ENCODE measurements around the gene AURKA.
A peak's percentile ranks its signal among the peaks of the same experiment; 100 is the strongest.
"Not testable (repeated sequence)": the region's sequence is repeated elsewhere in the genome, so short reads cannot be mapped to it uniquely, and the experiment has no call there.

AURKA gene

DNA sequence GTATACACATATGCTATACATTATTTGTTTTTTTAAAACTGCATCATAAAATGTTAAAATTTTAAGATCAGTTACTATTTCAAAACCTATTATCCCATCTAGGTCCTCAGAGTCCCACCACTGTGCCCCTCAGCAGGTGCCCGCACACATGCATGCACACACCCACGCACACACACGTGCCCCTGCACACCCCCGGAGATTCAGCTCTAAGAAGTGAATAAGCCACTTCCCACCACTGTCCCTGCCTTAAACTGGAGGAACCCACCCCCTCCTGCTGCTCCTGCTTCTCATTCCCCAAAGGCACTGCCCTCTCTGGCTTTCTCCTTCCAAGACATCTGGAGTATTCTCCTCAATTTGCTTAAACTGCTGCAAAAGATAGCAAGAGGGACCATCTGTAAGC is 38.7 kb downstream of the AURKA start:
- Mint-ChIP-seq H3K4me3 (no peak overlapping the region), H3K9me3 (no peaks in the 10 kb centered on the region), H3K27ac (no peak overlapping the region), H3K27me3 (peaks cover 13% of the 10 kb centered on the region), H3K4me1 (ENCODE audit: low read depth) (no peaks in the 10 kb centered on the region), H3K36me3 (ENCODE audit: low read depth) (no peaks in the 10 kb centered on the region)
- intact Hi-C loops (cut with micrococcal nuclease) = no loop called here

DNA sequence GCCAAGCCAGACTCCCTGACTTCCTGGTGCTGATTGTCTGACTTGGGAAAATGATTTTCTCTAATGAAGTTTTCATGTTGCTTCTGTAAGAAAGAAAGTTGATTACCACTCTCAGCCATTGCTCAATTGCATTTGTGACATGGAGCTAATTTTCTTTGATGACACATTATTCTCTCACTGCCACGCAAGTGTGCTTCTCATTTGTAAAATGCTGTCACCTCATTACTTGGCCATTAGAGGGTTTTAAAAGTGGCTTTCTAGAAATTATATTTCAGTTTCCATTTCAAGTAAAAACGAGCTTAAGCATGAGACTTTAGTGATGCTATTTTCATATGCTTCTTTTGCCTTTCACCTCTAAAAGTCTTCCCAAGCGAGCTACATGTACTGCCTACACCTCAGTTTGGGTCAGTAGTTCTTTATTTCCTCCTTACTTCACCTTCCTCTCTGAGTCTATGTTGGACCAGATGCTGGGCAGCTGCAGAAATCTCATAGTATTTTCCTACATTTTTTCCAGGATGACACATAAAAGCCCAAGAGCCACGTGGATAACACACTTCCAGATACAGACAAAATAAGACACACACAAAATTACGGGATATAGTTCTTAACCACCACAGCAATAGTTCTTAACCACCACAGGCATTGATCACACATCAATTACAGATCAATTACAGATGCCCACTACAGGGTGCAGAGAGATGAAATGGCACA is 39.5 kb downstream of the AURKA start:
- Mint-ChIP-seq H3K9me3 (no peaks in the 10 kb centered on the region), H3K4me1 (ENCODE audit: low read depth) (no peaks in the 10 kb centered on the region), H3K36me3 (ENCODE audit: low read depth) (no peaks in the 10 kb centered on the region), H3K4me3 (no peak overlapping the region), H3K27me3 (peaks cover 16% of the 10 kb centered on the region), H3K27ac (no peak overlapping the region)
- intact Hi-C loops (cut with micrococcal nuclease) = no loop called here

DNA sequence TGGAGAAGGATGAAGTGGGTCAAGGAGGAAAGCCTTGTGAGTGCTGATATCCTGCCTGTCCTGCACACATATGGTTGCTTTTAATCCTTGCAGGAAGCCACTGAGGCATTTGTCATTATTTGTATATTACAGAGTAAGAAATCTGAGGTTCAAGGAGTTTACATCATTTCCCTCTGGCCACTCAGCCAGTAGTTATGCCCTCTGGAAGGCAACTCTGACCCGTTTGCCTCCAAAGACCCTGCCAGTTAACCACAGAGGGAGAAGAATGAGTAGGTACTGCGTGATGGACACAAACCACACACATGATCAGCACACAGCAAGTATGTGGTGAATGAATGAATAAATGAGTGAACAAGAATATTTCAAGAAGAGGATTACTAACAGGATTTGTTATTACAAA is 41.2 kb downstream of the AURKA start:
- no peaks in the 10 kb centered on the region for H3K4me1 Mint-ChIP-seq (ENCODE audit: low read depth)
- H3K9me3 Mint-ChIP-seq = no peaks in the 10 kb centered on the region
- intact Hi-C loops (cut with micrococcal nuclease) = no loop called here
- no peak overlapping the region for H3K4me3 Mint-ChIP-seq
- peaks cover 22% of the 10 kb centered on the region for H3K27me3 Mint-ChIP-seq
- H3K27ac Mint-ChIP-seq = no peak overlapping the region
- H3K36me3 Mint-ChIP-seq (ENCODE audit: low read depth) = no peaks in the 10 kb centered on the region

DNA sequence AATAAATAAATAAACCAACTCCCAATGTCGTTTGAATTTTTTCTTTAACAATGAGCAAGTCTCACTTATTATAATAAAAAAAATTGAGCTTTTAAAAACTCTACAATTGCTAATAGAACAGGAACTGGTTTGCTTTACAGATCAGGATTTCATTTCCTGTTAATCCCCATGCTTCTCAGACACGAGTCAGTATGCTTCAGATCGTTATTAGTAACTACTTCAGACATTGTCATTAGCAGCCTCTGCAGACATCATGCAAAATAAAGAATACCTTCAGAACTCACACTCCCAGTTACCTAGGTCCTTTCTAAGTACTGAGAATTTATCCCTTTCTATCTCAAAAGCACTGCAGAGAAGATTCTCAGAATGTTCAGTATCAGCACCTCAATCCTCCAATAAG is 43.3 kb downstream of the AURKA start:
- no peaks in the 10 kb centered on the region for H3K36me3 Mint-ChIP-seq (ENCODE audit: low read depth)
- no peak overlapping the region for H3K4me3 Mint-ChIP-seq
- peaks cover 6% of the 10 kb centered on the region for H3K4me1 Mint-ChIP-seq (ENCODE audit: low read depth)
- intact Hi-C loops (cut with micrococcal nuclease) = no loop called here
- no peaks in the 10 kb centered on the region for H3K9me3 Mint-ChIP-seq
- no peak overlapping the region for H3K27ac Mint-ChIP-seq
- H3K27me3 Mint-ChIP-seq = peaks cover 42% of the 10 kb centered on the region

DNA sequence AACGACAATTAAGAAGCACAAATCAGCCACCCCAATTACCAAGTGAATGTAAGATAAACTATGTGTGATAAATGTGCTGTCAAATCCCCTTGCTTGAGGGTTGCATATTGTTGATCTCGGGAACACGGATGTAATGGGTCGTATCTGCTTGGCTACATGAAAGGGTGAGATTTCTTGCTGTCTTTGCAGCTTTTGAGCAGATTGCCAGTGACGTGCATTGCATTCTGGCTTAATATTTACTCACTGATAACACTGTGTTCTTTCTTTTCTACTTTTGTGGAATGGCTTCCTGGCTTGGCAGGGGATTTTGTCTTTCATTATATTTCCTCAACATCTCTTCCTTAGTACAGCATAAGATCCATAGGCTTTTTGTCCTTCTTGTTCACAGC is 43.7 kb downstream of the AURKA start:
- H3K4me3 Mint-ChIP-seq = no peak overlapping the region
- intact Hi-C loops (cut with micrococcal nuclease) = no loop called here
- H3K9me3 Mint-ChIP-seq = no peaks in the 10 kb centered on the region
- peaks cover 10% of the 10 kb centered on the region for H3K4me1 Mint-ChIP-seq (ENCODE audit: low read depth)
- H3K27me3 Mint-ChIP-seq = peaks cover 47% of the 10 kb centered on the region
- H3K36me3 Mint-ChIP-seq (ENCODE audit: low read depth) = no peaks in the 10 kb centered on the region
- H3K27ac Mint-ChIP-seq = no peak overlapping the region

DNA sequence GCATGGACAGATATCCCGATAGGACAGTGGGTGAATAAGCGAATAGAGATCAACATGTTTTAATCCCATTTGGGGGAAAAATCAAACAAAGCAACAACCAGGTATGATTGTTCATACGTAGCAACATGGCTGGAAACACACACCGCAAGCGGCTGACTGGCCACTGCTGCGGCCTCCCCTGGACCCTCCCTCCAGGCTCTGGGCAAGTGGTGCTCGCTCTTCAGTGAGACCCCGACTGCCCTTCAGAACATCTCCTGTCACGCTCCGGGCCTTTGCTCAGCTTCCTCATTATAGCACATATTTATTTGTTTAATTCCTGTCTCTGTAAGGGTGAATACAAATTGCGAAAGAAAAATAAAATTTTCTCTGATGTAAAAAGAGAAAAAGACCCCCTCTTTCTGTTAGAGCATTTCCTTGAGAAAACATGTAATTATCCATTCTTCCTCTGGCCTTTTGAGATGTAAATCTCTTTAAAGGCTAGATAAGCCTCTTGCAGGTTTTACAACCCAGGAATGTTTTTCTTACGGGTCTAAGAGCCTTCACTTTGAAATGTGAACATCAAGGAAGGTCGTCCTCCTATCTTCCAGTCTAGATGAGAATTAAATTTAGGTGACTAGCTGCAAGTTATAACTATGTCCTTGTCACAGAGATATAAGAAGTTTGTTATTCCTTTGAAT is 44.2 kb downstream of the AURKA start:
- Mint-ChIP-seq H3K36me3 (ENCODE audit: low read depth) (no peaks in the 10 kb centered on the region), H3K4me3 (no peak overlapping the region), H3K27ac (no peak overlapping the region), H3K9me3 (no peaks in the 10 kb centered on the region), H3K27me3 (peaks cover 52% of the 10 kb centered on the region), H3K4me1 (ENCODE audit: low read depth) (peaks cover 14% of the 10 kb centered on the region)
- intact Hi-C loops (cut with micrococcal nuclease) = no loop called here

DNA sequence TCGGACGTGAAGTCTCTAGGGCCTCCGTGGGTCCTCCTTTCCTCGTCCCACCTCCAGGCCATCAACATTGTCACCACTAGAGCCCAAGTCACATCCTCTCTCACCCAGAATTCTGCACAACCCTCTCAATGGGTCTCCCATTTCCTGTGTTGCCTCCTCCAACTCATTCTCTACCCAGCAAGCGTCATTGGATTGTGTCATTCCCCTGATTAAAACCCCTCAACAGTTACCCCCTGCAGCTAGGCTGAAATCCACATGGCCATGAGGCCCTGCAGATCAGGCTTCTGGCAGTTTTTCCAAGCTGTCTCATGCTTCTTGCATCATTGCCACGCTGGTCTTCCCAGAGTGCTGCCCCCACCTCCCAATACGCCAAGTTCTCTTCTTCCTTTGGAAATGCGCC is 46.1 kb downstream of the AURKA start:
- Mint-ChIP-seq H3K27me3 (peaks cover 61% of the 10 kb centered on the region), H3K9me3 (no peaks in the 10 kb centered on the region), H3K27ac (no peak overlapping the region), H3K4me1 (ENCODE audit: low read depth) (peaks cover 14% of the 10 kb centered on the region), H3K4me3 (no peak overlapping the region), H3K36me3 (ENCODE audit: low read depth) (no peaks in the 10 kb centered on the region)
- intact Hi-C loops (cut with micrococcal nuclease) = no loop called here

DNA sequence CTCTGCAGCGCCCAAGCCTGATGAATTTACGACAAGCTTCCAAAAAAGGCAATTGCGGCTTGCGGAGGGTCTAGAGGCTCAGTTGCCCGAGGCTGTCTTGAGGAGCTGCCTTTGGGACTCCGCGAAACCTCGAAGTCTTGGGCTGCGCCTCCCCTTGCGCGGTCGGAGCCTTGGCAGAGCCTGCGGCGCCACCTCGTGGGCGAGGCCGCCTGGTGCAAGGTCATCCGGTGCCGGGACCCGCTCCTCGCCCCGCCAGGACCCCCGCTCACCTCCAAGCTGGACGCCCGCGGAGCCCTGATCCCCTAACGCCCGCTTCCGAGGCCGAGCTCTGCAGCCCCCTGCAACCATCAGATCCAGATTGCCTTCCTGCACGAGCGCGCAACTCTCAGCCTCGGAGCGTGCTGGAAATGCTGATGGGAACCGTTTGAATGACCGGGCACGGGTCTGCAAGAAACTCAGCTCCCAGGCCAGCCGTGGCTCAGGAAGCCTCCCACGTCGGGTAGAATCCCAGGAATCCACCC is 48.1 kb downstream of the AURKA start:
- H3K4me1 Mint-ChIP-seq (ENCODE audit: low read depth) = peaks cover 14% of the 10 kb centered on the region
- no peaks in the 10 kb centered on the region for H3K9me3 Mint-ChIP-seq
- peaks cover 69% of the 10 kb centered on the region for H3K27me3 Mint-ChIP-seq
- H3K27ac Mint-ChIP-seq = no peak overlapping the region
- H3K36me3 Mint-ChIP-seq (ENCODE audit: low read depth) = no peaks in the 10 kb centered on the region
- peak overlapping the region; percentile 46 for H3K4me3 Mint-ChIP-seq
- intact Hi-C loops (cut with micrococcal nuclease) = loop anchor here (5.0 kb wide), 2 partner anchors 1662 to 1677 kb away; no protein-coding TSS in a partner anchor

DNA sequence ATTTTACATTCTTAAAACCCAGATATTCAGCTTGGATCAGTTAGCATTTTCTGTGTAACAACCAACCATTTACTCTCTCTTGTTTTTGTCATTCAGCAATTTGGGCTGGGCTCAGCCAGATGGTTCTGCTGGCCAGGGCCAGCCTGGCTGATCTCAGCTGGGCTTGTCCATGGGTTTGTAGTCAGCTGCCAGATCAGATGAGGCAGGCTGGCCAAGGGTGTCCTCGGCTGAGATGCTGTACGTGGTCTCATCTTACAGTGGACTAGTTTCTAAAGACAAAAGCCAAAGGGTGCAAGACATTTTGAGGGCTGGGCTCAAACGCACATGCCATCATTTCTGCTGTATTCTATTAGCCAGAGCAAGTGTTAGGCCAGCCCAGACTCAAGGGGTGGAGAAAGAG is 49.2 kb downstream of the AURKA start:
- Mint-ChIP-seq H3K9me3 (no peaks in the 10 kb centered on the region), H3K27me3 (peaks cover 69% of the 10 kb centered on the region), H3K4me3 (no peak overlapping the region), H3K27ac (no peak overlapping the region), H3K36me3 (ENCODE audit: low read depth) (no peaks in the 10 kb centered on the region), H3K4me1 (ENCODE audit: low read depth) (peaks cover 14% of the 10 kb centered on the region)
- intact Hi-C loops (cut with micrococcal nuclease) = loop anchor here (5.0 kb wide), 2 partner anchors 1660 to 1675 kb away; no protein-coding TSS in a partner anchor

DNA sequence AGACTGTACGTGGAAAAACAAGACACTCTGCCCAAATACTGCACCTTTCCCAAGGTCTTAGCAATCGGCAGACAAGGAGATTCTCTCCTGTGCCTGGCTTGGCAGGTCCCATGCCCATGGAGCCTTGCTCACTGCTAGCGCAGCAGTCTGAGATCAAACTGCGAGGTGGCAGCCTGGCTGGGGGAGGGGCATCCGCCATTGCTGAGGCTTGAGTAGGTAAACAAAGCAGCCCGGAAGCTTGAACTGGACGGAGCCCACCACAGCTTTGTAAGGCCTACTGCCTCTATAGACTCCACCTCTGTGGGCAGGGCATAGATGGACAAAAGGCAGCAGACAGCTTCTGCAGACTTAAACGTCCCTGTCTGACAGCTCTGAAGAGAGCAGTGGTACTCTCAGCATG is 55.3 kb downstream of the AURKA start:
- H3K36me3 Mint-ChIP-seq (ENCODE audit: low read depth); H3K4me3 Mint-ChIP-seq; H3K4me1 Mint-ChIP-seq (ENCODE audit: low read depth); H3K27ac Mint-ChIP-seq; H3K9me3 Mint-ChIP-seq; intact Hi-C loops (cut with micrococcal nuclease): not testable (repeated sequence)
- H3K27me3 Mint-ChIP-seq = peaks cover 26% of the 10 kb centered on the region

DNA sequence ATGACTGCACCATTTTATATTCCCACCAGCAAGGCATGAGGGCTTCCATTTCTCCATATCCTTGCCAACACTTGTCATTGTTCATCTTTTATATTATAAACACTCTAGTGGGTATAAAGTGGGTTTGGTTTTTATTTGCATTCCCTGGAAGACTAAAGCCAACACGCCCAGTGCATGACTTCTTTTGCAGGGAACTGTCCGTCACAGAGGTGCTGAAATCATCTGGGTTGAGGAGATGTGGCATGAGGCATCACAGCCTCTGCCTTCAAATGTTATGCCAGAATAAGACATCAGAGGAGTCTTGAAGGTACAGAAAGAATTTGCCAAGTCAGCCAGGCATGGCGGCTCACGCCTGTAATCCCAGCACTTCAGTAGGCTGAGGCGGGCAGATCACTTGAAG is 63.2 kb downstream of the AURKA start:
- Mint-ChIP-seq H3K27ac (no peak overlapping the region), H3K9me3 (no peaks in the 10 kb centered on the region), H3K27me3 (peaks cover 3% of the 10 kb centered on the region), H3K4me1 (ENCODE audit: low read depth) (no peaks in the 10 kb centered on the region), H3K36me3 (ENCODE audit: low read depth) (no peaks in the 10 kb centered on the region), H3K4me3 (no peak overlapping the region)
- intact Hi-C loops (cut with micrococcal nuclease) = no loop called here

DNA sequence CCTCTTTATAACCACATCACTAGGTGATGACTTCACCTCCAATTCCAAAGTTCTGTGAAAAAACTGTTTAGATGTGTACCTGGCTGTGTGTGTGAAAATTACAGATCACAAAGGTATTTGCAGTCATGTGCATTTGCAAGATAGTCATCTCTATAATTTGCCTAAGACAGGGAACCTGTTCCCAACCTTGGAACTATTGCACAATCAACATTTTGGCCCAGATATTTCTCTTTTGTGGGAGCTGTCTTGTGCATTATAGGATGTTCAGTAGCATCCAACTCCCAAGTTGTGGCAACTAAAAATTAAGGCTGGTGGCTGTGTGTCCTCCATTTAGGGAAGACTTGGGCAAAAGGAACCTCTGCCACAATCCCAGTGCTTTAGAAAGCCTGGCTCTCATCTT is 67.2 kb downstream of the AURKA start:
- intact Hi-C loops (cut with micrococcal nuclease) = no loop called here
- no peaks in the 10 kb centered on the region for H3K9me3 Mint-ChIP-seq
- H3K4me3 Mint-ChIP-seq = no peak overlapping the region

DNA sequence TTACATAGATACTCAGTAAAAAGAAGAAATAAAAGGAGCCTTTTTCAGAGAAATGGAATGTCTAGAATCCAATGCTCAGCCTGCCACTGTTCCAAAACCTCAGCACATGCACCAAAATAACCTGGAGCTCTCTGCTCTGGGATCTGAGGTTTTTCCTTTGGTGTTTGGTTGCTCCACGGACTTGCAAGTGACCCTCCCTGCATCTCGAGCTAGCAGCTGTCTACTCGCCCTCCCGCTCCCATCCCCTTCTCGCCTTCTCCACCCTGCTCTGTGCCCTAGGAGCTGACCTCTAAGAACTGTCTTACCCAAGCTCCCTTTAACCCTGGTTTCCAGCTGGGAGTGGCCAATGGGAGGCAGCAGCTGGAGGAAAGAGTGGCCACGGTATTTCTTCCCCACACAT is 68.4 kb downstream of the AURKA start:
- Mint-ChIP-seq H3K9me3 (no peaks in the 10 kb centered on the region), H3K27me3 (peaks cover 7% of the 10 kb centered on the region), H3K27ac (no peak overlapping the region), H3K4me3 (no peak overlapping the region), H3K4me1 (ENCODE audit: low read depth) (no peaks in the 10 kb centered on the region), H3K36me3 (ENCODE audit: low read depth) (no peaks in the 10 kb centered on the region)
- intact Hi-C loops (cut with micrococcal nuclease) = no loop called here

More for the DNA sequence above, 67.2 kb downstream of the AURKA start:
- H3K27ac Mint-ChIP-seq = no peak overlapping the region
- H3K4me1 Mint-ChIP-seq (ENCODE audit: low read depth) = no peaks in the 10 kb centered on the region
- H3K36me3 Mint-ChIP-seq (ENCODE audit: low read depth) = no peaks in the 10 kb centered on the region
- peaks cover 7% of the 10 kb centered on the region for H3K27me3 Mint-ChIP-seq

DNA sequence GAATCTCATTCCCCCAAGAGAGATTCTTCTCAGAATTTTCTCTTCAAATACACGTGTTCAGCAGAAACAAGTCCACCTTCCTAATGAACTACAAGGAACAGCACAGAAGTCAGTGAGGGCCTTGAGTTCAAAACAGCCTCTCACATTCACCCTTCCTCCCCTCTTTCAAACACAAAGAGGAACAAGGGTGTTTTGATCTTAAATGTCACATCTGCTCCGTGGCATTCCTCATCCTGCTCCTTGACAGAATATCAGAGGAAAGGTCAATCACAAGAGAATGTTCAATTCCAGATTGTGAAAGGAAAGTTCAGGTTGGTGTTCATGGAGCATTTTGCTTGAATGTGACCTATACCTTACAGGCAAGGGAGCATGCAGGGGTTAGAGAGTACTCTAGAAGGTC is 68.8 kb downstream of the AURKA start:
- intact Hi-C loops (cut with micrococcal nuclease) = no loop called here
- H3K4me3 Mint-ChIP-seq = no peak overlapping the region
- H3K27ac Mint-ChIP-seq = no peak overlapping the region
- no peaks in the 10 kb centered on the region for H3K9me3 Mint-ChIP-seq
- H3K27me3 Mint-ChIP-seq = peaks cover 7% of the 10 kb centered on the region
- H3K4me1 Mint-ChIP-seq (ENCODE audit: low read depth) = no peaks in the 10 kb centered on the region
- no peaks in the 10 kb centered on the region for H3K36me3 Mint-ChIP-seq (ENCODE audit: low read depth)

Measured in dendritic cell treated with granulocyte-macrophage colony-stimulating factor and Interleukin-4, amounts not matched to agents 40 ng/mL and 50 ng/mL, for 4 days (primary cell).